ENCODE results near the gene TNS3.

DNA sequence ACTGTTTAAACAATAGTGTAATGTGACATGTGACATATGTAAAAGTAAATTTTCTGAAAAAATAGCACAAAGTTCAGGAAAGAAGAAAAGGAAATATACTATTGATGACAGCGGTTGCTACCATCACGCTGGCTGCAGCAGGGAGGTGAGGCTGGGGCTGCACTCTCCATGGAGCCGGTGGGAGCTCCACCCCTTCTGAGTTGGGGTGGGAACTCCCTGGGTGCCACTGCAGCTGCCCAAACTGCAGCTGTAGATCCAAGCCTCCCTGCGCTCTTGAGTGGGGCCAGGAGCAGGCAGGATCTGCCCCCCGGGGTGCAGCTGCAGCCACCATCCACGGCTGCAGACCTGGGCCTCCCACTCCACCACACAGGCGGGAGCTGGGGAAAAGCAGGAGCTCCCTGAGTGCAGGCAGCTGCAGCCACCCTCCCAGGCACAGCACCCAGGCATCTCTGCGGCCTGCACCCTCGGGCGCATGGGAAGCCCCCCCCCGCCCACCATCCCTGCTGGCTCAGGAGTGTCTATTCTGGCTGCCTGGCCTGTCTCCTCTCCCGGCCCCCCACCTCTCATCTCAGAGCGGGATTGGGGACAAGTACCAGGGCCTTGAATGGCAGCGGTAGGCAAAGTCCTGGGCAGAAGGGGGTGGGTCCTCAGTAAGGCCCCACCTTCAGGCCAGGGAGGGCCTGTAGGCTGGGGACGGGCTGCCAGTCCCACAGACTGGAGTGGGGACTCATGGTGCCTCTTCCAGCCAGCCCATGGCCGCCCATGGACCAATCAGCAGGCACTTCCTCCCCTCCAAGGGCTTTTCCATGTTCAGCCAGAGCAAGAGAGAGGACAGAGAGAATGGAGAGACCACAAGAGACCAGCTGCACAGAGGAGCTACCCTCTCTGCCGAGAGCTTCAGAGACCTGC is 50.1 kb downstream of the TNS3 start:
- TF ChIP-seq, protein P1, sequence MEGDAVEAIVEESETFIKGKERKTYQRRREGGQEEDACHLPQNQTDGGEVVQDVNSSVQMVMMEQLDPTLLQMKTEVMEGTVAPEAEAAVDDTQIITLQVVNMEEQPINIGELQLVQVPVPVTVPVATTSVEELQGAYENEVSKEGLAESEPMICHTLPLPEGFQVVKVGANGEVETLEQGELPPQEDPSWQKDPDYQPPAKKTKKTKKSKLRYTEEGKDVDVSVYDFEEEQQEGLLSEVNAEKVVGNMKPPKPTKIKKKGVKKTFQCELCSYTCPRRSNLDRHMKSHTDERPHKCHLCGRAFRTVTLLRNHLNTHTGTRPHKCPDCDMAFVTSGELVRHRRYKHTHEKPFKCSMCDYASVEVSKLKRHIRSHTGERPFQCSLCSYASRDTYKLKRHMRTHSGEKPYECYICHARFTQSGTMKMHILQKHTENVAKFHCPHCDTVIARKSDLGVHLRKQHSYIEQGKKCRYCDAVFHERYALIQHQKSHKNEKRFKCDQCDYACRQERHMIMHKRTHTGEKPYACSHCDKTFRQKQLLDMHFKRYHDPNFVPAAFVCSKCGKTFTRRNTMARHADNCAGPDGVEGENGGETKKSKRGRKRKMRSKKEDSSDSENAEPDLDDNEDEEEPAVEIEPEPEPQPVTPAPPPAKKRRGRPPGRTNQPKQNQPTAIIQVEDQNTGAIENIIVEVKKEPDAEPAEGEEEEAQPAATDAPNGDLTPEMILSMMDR (IDR thresholded peaks at IDR 0.05; ENCODE audit: low read length): no peak
- TF ChIP-seq EZH2 (optimal IDR thresholded peaks at IDR 0.05; ENCODE audit: low read depth, low read length): no peak
